SK-N-SH (cell line): ENCODE measurements around the gene CXCL1. TPM values are rescaled to one million over a fixed set of nuclear protein-coding genes. Genes with fewer than 3 reads are reported as not detected.

Experiments
- CTCF ChIA-PET: fragments of 300-600, 350-600 bp; formaldehyde crosslinking; extraction: SDS; loops from one replicate; lab custom pipeline; 2021; lab: Yijun Ruan, JAX
- POLR2A ChIA-PET: fragments of 350-600 bp; sonication (Branson Sonifier 250); formaldehyde crosslinking; extraction: SDS; loops from one replicate; lab custom pipeline; 2020; ENCODE audit warnings: antibody characterized with exemption, inconsistent platforms; lab: Yijun Ruan, JAX
- DNase-seq: peaks from one replicate; pipeline ENCODE4 v3.0.0; 2012
- H2AFZ ChIP-seq: fragments of 200-600 bp; sonication (generic); 2 replicates; pipeline ENCODE4 v1.8.1; 2016; ENCODE audit warnings: antibody characterized with exemption, mild to moderate bottlenecking, low read depth
- H3F3A ChIP-seq: fragments of 200-600 bp; sonication (generic); replicated peaks from 2 replicates; pipeline ENCODE3; 2016; ENCODE audit warnings: antibody characterized with exemption, mild to moderate bottlenecking; ENCODE audit not compliant: insufficient read depth
- H3K27ac ChIP-seq, 2 experiments: fragments of 200-500 bp in 1 of 2; fragments of 200-600 bp in 1 of 2; sonication (Bioruptor generic) in 1 of 2; sonication (generic), shearing (Covaris generic) in 1 of 2; 2 replicates each; pipeline versions ENCODE4 v1.5.1 to v1.6.1; 2014 to 2016; ENCODE audit warnings: low read depth in 2 of 2, inconsistent platforms in 1 of 2, low read length in 1 of 2, mild to moderate bottlenecking in 1 of 2, mixed read lengths in 1 of 2
- H3K27me3 ChIP-seq: fragments of 200-600 bp; sonication (generic), shearing (Covaris generic); 2 replicates; pipeline ENCODE4 v1.6.1; 2016; ENCODE audit warnings: mixed run types; ENCODE audit not compliant: insufficient read depth
- H3K36me3 ChIP-seq, 2 experiments: fragments of 200-500 bp in 1 of 2; fragments of 200-600 bp in 1 of 2; sonication (Bioruptor generic) in 1 of 2; sonication (generic) in 1 of 2; replicated peaks in 1 of 2; 2 replicates each; pipeline versions ENCODE3 to v1.5.1; 2014 to 2016; ENCODE audit warnings: low read length in 1 of 2, mild to moderate bottlenecking in 1 of 2; ENCODE audit not compliant: insufficient read depth in 2 of 2, control insufficient read depth in 1 of 2
- H3K4me1 ChIP-seq, 2 experiments: fragments of 200-500 bp in 1 of 2; fragments of 200-600 bp in 1 of 2; sonication (Bioruptor generic) in 1 of 2; sonication (generic), shearing (Covaris generic) in 1 of 2; 2 replicates each; pipeline versions ENCODE4 v1.5.1 to v1.6.1; 2014 to 2016; ENCODE audit warnings: low read depth in 1 of 2, low read length in 1 of 2, mixed run types in 1 of 2; ENCODE audit not compliant: insufficient read depth in 2 of 2, control insufficient read depth in 1 of 2
- H3K4me2 ChIP-seq: fragments of 200-600 bp; sonication (generic), shearing (Covaris generic); 2 replicates; pipeline ENCODE4 v1.6.1; 2017; ENCODE audit warnings: mixed run types
- H3K4me3 ChIP-seq, 2 experiments: fragments of 200-500 bp in 1 of 2; fragments of 200-600 bp in 1 of 2; sonication (Bioruptor generic) in 1 of 2; sonication (generic), shearing (Covaris generic) in 1 of 2; 2 replicates each; pipeline versions ENCODE4 v1.5.1 to v1.8.1; 2014 to 2016; ENCODE audit warnings: low read depth in 2 of 2, inconsistent platforms in 1 of 2, low read length in 1 of 2, mild to moderate bottlenecking in 1 of 2, mixed read lengths in 1 of 2, moderate library complexity in 1 of 2
- H3K79me2 ChIP-seq: fragments of 200-600 bp; sonication (generic); 2 replicates; pipeline ENCODE4 v1.8.1; 2017; ENCODE audit warnings: mild to moderate bottlenecking; ENCODE audit not compliant: insufficient read depth
- H3K9ac ChIP-seq: fragments of 200-600 bp; sonication (generic); 2 replicates; pipeline ENCODE4 v1.6.1; 2017; ENCODE audit warnings: mixed run types
- H3K9me2 ChIP-seq: fragments of 200-600 bp; sonication (generic); 2 replicates; pipeline ENCODE4 v1.6.1; 2017; ENCODE audit warnings: mixed run types
- H3K9me3 ChIP-seq: fragments of 200-600 bp; sonication (generic); 2 replicates; pipeline ENCODE4 v1.6.1; 2017; ENCODE audit warnings: mixed run types, mild to moderate bottlenecking, moderate library complexity
- H4K20me1 ChIP-seq: fragments of 200-600 bp; sonication (generic); 2 replicates; pipeline ENCODE4 v1.6.1; 2017; ENCODE audit warnings: mild to moderate bottlenecking, mixed run types; ENCODE audit not compliant: insufficient read depth
- CHD2 ChIP-seq: fragments of 150-350 bp; IDR thresholded peaks from 2 replicates; pipeline ENCODE4 v1.6.1; 2018; ENCODE audit warnings: low read length; ENCODE audit not compliant: partially characterized antibody
- CTCF ChIP-seq: fragments of 200-600 bp; sonication (generic); IDR thresholded peaks from 2 replicates; pipeline ENCODE4 v1.6.1; 2017; ENCODE audit warnings: antibody characterized with exemption, mild to moderate bottlenecking, moderate library complexity
- FOXJ3 ChIP-seq: sonication (generic); formaldehyde crosslinking; IDR thresholded peaks from 2 replicates; pipeline ENCODE4 v1.5.1; 2020; ENCODE audit warnings: mild to moderate bottlenecking, missing genetic modification reagents
- FOXM1 ChIP-seq: IDR thresholded peaks from 2 replicates; pipeline ENCODE4 v1.4.0; 2012; ENCODE audit warnings: low read depth, mild to moderate bottlenecking
- GABPA ChIP-seq: IDR thresholded peaks from 2 replicates; pipeline ENCODE4 v1.4.0; 2012; ENCODE audit warnings: low read depth, mild to moderate bottlenecking
- MXI1 ChIP-seq: IDR thresholded peaks from 2 replicates; pipeline ENCODE4 v1.6.1; 2012; ENCODE audit warnings: mild to moderate bottlenecking, low read depth, low read length, improper control_type of control experiment
- RAD21 ChIP-seq: IDR thresholded peaks from 2 replicates; pipeline ENCODE4 v1.6.1; 2012; ENCODE audit warnings: mild to moderate bottlenecking, low read length
- REST ChIP-seq: IDR thresholded peaks from 2 replicates; pipeline ENCODE4 v1.6.1; 2012; ENCODE audit warnings: mild to moderate bottlenecking, low read depth, low read length, moderate library complexity
- SMC3 ChIP-seq: IDR thresholded peaks from 2 replicates; pipeline ENCODE4 v1.6.1; 2012; ENCODE audit warnings: low read depth, low read length, improper control_type of control experiment
- USF1 ChIP-seq: IDR thresholded peaks from 2 replicates; pipeline ENCODE4 v1.4.0; 2012; ENCODE audit warnings: low read depth, borderline replicate concordance
- USF2 ChIP-seq: fragments of 150-350 bp; IDR thresholded peaks from 2 replicates; pipeline ENCODE4 v1.6.1; 2017; ENCODE audit warnings: antibody characterized with exemption, low read length, low read depth, borderline replicate concordance
- YY1 ChIP-seq: IDR thresholded peaks from 2 replicates; pipeline ENCODE4 v1.4.0; 2012; ENCODE audit warnings: low read depth, mild to moderate bottlenecking
- WGBS: methylation state at CpG from one replicate; pipeline ENCODE4 v1.1.6; 2017; ENCODE audit warnings: low lambda C conversion rate; 5-methylcytosine and 5-hydroxymethylcytosine counted together
- polyA plus RNA-seq, 3 experiments: library from polyadenylated mRNA; depleted of rRNA; stranded (reverse); fragments of >200 nt; gene quantifications; 2 replicates each; pipeline ENCODE4 v1.2.3, GENCODE V29; 2012

The CXCL1 gene
- polyA plus RNA-seq, 1 of the 3 experiments (the other 2 are of a cell fraction): 0.12 TPM

- CTCF ChIA-PET: no interaction called here
- H3F3A ChIP-seq: peaks cover 4% of the 10 kb centered on the region
- H2AFZ ChIP-seq: no peak overlapping the region
- 11% methylated on average over 4 of the region's 4 CpGs for WGBS
- no peak overlapping the region for H3K9ac ChIP-seq
- H4K20me1 ChIP-seq: no peaks in the 10 kb centered on the region
- no peak for DNase-seq
- no peak overlapping the region for H3K4me3 ChIP-seq
- H3K4me2 ChIP-seq: no peak overlapping the region
- H3K27ac ChIP-seq: no peak overlapping the region
- TF ChIP-seq USF2: no peak
- TF ChIP-seq RAD21: no peak
- TF ChIP-seq REST: no peak
- TF ChIP-seq CHD2: no peak
- TF ChIP-seq CTCF: no peak
- TF ChIP-seq FOXJ3 (CRISPR knock-in tag): no peak
- no peak for TF ChIP-seq FOXM1
- TF ChIP-seq, all 33 proteins: peak for 0
- H3K36me3 ChIP-seq: no peaks in the 10 kb centered on the region
- no peaks in the 10 kb centered on the region for H3K4me1 ChIP-seq
- POLR2A ChIA-PET: no interaction called here
- peaks cover 11% of the 10 kb centered on the region; the same call in 1 of the 2 replicates for H3K27me3 ChIP-seq
- 0 out of 2 replicates have a peak, but pooled peaks cover 3% of the 10 kb centered on the region for H3K9me2 ChIP-seq
- H3K79me2 ChIP-seq: no peaks in the 10 kb centered on the region
- H3K9me3 ChIP-seq: no peaks in the 10 kb centered on the region
Measured at GRCh38 chr4:73841243-73841925, 27.8 kb upstream of the CXCL1 start.

- H3K4me2 ChIP-seq: no peak overlapping the region
- ChIA-PET POLR2A (no interaction called here), CTCF (no interaction called here)
- H3K4me1 ChIP-seq: no peaks in the 10 kb centered on the region
- no peak overlapping the region for H3K4me3 ChIP-seq
- H4K20me1 ChIP-seq: no peaks in the 10 kb centered on the region
- H3K9ac ChIP-seq: no peak overlapping the region
- no peaks in the 10 kb centered on the region for H3K36me3 ChIP-seq
- H3F3A ChIP-seq: peaks cover 4% of the 10 kb centered on the region
- no peak for DNase-seq
- H3K9me2 ChIP-seq: 0 out of 2 replicates have a peak, but pooled peaks cover 3% of the 10 kb centered on the region
- peaks cover 8% of the 10 kb centered on the region; the same call in 1 of the 2 replicates for H3K27me3 ChIP-seq
- no peaks in the 10 kb centered on the region for H3K9me3 ChIP-seq
- H3K27ac ChIP-seq: no peak overlapping the region
- TF ChIP-seq SMC3 (no peak), MXI1 (no peak), USF1 (no peak), YY1 (no peak), USF2 (no peak), GABPA (no peak)
- no peak overlapping the region for H2AFZ ChIP-seq
- no peaks in the 10 kb centered on the region for H3K79me2 ChIP-seq
Measured at GRCh38 chr4:73842696-73843095, 26.5 kb upstream of the CXCL1 start.
